Natural killer cell (primary cell): Measurements from ENCODE around the gene WDR11. TPM values are rescaled to one million over a fixed set of nuclear protein-coding genes. Genes with fewer than 3 reads are reported as not detected.

ENCODE experiments used
- ATAC-seq, 3 donors: fragments of 150-1000 bp in 2 of 3; fragments of 200-7000 bp in 1 of 3; cut with Tn5 transposase; 1 replicate in 1 of 3; 2 replicates in 2 of 3; pipeline ENCODE4 v1.10.0; 2021; ENCODE audit warnings: mild to moderate bottlenecking in 2 of 3, moderate library complexity in 2 of 3
- DNase-seq, 2 donors: peaks; one replicate each; pipeline versions ENCODE4 v3.0.0 to v3.0.0-alpha.2; 2013 to 2021; ENCODE audit warnings: mixed read lengths in 1 of 2
- H3K27ac ChIP-seq: one replicate; pipeline ENCODE4 v1.5.1; 2013; ENCODE audit warnings: mild to moderate bottlenecking, low read length
- H3K27me3 ChIP-seq: one replicate; pipeline ENCODE4 v1.6.1; 2013; ENCODE audit warnings: low read length; ENCODE audit not compliant: control insufficient read depth, insufficient read depth
- H3K36me3 ChIP-seq: one replicate; pipeline ENCODE4 v1.6.1; 2013; ENCODE audit warnings: low read length; ENCODE audit not compliant: control insufficient read depth, insufficient read depth
- H3K4me1 ChIP-seq: one replicate; pipeline ENCODE4 v1.6.1; 2013; ENCODE audit warnings: low read length; ENCODE audit not compliant: control insufficient read depth, insufficient read depth
- H3K4me3 ChIP-seq: one replicate; pipeline ENCODE4 v1.5.1; 2013; ENCODE audit warnings: low read length
- H3K9me3 ChIP-seq: one replicate; pipeline ENCODE4 v1.6.1; 2013; ENCODE audit warnings: low read length; ENCODE audit not compliant: control insufficient read depth, insufficient read depth
- H3K27ac Mint-ChIP-seq, 2 donors: one replicate each; pipeline ENCODE4 v1.8.0; 2022; ENCODE audit warnings: mild to moderate bottlenecking in 2 of 2, mixed read lengths in 2 of 2, moderate library complexity in 1 of 2
- H3K27me3 Mint-ChIP-seq, 2 donors: one replicate each; pipeline ENCODE4 v1.8.0; 2022; ENCODE audit warnings: low read depth in 2 of 2, mixed read lengths in 2 of 2
- H3K36me3 Mint-ChIP-seq: one replicate; pipeline ENCODE4 v1.8.0; 2022; ENCODE audit warnings: mixed read lengths
- H3K4me1 Mint-ChIP-seq, 2 donors: one replicate each; pipeline ENCODE4 v1.8.0; 2022; ENCODE audit warnings: mixed read lengths in 2 of 2
- H3K4me3 Mint-ChIP-seq: one replicate; pipeline ENCODE4 v1.8.0; 2022; ENCODE audit warnings: mild to moderate bottlenecking, moderate library complexity, mixed read lengths
- H3K9me3 Mint-ChIP-seq, 2 donors: one replicate each; pipeline ENCODE4 v1.8.0; 2022; ENCODE audit warnings: mixed read lengths in 2 of 2
- WGBS: methylation state at CpG from one replicate; pipeline ENCODE4 v1.1.7; 2013; ENCODE audit warnings: missing lambda C conversion rate; ENCODE audit not compliant: insufficient coverage; 5-methylcytosine and 5-hydroxymethylcytosine counted together
- intact Hi-C: fragments of 100-400 bp; cut with micrococcal nuclease; formaldehyde crosslinking; loops from one replicate; pipeline ENCODE4 v1.14.2; 2022
- total RNA-seq, 4 donors: library from RNA; stranded (reverse); fragments of 120-200 nt in 1 of 4; gene quantifications; one replicate each; pipeline versions ENCODE4 v1.2.3 to v1.2.4, GENCODE V29; 2013 to 2022
- TF ChIP-seq, protein P1 (sequence below): fragments of 200-600 bp; IDR thresholded peaks from one replicate; pipeline ENCODE4 v1.8.0; 2022; ENCODE audit warnings: antibody characterized with exemption

The WDR11 gene
- total RNA-seq, 3 donors from 2014 or later (not counting 1 experiment from before 2014, with no cell fraction given): 70.8 to 88.3 (median 77.8) TPM

DNA sequence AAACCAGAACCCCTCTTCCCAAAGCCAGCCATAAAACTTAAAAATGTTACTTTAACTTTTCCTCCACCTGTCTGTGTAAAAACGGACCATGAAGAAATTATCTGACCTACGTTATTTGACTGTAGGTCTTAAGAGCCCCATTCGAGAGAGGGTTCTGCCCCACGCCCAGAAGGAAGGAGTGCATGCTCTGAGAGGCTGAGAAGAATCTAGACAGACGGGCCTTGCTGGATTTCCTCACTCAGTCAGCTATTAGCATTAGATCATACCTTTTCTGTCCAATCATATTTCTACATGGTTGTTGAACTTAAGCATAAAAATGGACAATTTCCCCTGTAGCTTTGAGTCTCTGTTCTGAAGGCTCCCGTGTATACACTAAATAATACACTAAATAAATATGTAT is 38.1 kb upstream of the WDR11 start:
- H3K27me3 Mint-ChIP-seq: peaks cover 22 to 46% of the 10 kb centered on the region in 2 donors

DNA sequence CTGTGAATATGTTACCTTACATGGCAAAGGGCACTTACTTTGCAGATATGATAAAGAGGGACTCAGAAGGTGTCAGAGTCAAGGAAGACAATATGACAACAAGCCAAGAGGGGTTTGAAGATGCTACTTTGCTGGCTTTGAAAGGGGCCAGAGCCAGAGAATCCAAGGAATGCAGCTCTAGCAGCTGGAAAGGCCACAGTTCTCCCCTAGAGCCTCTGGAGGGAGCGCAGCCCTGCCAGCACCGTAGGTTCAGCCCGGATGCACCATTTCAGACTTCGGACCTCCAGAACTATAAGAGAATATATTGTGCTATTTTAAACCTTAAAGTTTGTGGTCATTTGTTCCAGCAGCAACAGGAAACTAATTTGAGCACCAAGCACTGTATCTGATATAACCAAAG is 32.9 kb upstream of the WDR11 start:
- DNase-seq (no peak), ATAC-seq (no peak)
- Mint-ChIP-seq H3K27me3 (peaks cover 24 to 33% of the 10 kb centered on the region in 2 donors), H3K36me3 (no peaks in the 10 kb centered on the region), H3K4me3 (no peak overlapping the region), H3K4me1 (no peaks in the 10 kb centered on the region), H3K9me3 (no peaks in the 10 kb centered on the region), H3K27ac (no peak overlapping the region)
- no peaks in the 10 kb centered on the region for H3K4me1 ChIP-seq
- H3K27ac ChIP-seq: no peak overlapping the region
- 97% methylated on average over 4 of the region's 4 CpGs for WGBS
- TF ChIP-seq, protein P1, sequence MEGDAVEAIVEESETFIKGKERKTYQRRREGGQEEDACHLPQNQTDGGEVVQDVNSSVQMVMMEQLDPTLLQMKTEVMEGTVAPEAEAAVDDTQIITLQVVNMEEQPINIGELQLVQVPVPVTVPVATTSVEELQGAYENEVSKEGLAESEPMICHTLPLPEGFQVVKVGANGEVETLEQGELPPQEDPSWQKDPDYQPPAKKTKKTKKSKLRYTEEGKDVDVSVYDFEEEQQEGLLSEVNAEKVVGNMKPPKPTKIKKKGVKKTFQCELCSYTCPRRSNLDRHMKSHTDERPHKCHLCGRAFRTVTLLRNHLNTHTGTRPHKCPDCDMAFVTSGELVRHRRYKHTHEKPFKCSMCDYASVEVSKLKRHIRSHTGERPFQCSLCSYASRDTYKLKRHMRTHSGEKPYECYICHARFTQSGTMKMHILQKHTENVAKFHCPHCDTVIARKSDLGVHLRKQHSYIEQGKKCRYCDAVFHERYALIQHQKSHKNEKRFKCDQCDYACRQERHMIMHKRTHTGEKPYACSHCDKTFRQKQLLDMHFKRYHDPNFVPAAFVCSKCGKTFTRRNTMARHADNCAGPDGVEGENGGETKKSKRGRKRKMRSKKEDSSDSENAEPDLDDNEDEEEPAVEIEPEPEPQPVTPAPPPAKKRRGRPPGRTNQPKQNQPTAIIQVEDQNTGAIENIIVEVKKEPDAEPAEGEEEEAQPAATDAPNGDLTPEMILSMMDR: no peak
- no peaks in the 10 kb centered on the region for H3K9me3 ChIP-seq
- H3K36me3 ChIP-seq: no peaks in the 10 kb centered on the region
- H3K4me3 ChIP-seq: no peak overlapping the region
- no peaks in the 10 kb centered on the region for H3K27me3 ChIP-seq
- intact Hi-C loops: no loop called here

More for the DNA sequence above, 38.1 kb upstream of the WDR11 start:
- TF ChIP-seq, protein P1: no peak
- H3K9me3 Mint-ChIP-seq: no peaks in the 10 kb centered on the region
- no peak overlapping the region for H3K4me3 ChIP-seq
- no peaks in the 10 kb centered on the region for H3K27me3 ChIP-seq
- H3K27ac ChIP-seq: no peak overlapping the region
- H3K4me1 Mint-ChIP-seq: no peaks in the 10 kb centered on the region
- DNase-seq (no peak), ATAC-seq (no peak)
- no peaks in the 10 kb centered on the region for H3K36me3 Mint-ChIP-seq
- WGBS: 90% methylated on average over 4 of the region's 6 CpGs
- intact Hi-C loops: no loop called here
- no peaks in the 10 kb centered on the region for H3K4me1 ChIP-seq
- H3K4me3 Mint-ChIP-seq: no peak overlapping the region
- H3K36me3 ChIP-seq: no peaks in the 10 kb centered on the region
- no peak overlapping the region for H3K27ac Mint-ChIP-seq
- H3K9me3 ChIP-seq: no peaks in the 10 kb centered on the region

DNA sequence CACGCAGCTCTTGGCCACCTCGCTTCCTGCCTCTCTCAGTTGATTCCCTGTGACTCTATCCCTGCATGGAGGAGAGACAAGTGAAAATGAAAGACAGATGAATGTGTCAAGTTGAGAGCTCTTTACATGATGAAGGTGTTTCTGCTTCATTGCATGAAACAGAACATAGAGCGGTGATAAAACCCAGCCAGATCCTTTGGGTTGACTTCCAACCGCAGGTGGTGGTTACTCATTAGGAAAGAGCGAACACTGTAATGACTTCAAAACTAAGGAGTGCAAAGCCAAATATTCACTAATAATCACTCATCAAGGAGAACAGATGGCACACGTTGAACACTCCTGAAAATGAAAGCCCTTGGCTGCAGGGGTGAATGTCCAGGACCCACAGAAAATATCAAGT is 31.8 kb upstream of the WDR11 start:
- H3K27me3 ChIP-seq: no peaks in the 10 kb centered on the region
- intact Hi-C loops: no loop called here
- 92% methylated on average over 6 of the region's 6 CpGs for WGBS
- Mint-ChIP-seq H3K27ac (no peak overlapping the region), H3K9me3 (no peaks in the 10 kb centered on the region), H3K36me3 (no peaks in the 10 kb centered on the region), H3K4me1 (no peaks in the 10 kb centered on the region), H3K27me3 (peaks cover 22% of the 10 kb centered on the region in 2 donors), H3K4me3 (no peak overlapping the region)
- no peak overlapping the region for H3K4me3 ChIP-seq
- no peaks in the 10 kb centered on the region for H3K4me1 ChIP-seq
- no peak for DNase-seq
- TF ChIP-seq, protein P1: no peak
- no peaks in the 10 kb centered on the region for H3K36me3 ChIP-seq
- no peak overlapping the region for H3K27ac ChIP-seq
- no peaks in the 10 kb centered on the region for H3K9me3 ChIP-seq
- ATAC-seq: no peak

DNA sequence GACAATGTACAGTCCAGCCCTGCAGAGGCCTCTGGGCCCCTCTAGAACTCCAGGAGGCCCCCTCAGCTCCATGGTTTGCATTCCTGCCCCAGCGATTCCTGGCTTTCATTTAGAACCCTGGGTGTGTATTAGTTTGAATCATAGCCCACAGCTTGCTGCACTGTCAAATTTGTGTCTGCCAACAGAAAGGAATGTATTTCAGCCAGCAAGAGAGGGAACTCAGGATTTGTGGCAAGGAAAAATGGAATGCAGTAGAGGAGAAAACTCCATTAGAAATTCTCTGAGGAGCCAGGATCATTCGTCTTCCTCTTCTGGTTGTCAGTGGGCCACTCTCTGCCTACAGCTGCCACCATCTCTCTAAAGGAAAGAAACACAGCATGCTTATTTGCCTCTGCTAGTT is 27.9 kb upstream of the WDR11 start:
- TF ChIP-seq, protein P1: no peak
- H3K27me3 ChIP-seq: no peaks in the 10 kb centered on the region
- H3K9me3 ChIP-seq: no peaks in the 10 kb centered on the region
- Mint-ChIP-seq H3K27me3 (peaks cover 5 to 7% of the 10 kb centered on the region in 2 donors), H3K4me3 (no peak overlapping the region), H3K36me3 (no peaks in the 10 kb centered on the region), H3K9me3 (no peaks in the 10 kb centered on the region), H3K4me1 (peaks cover 0 to 5% of the 10 kb centered on the region in 2 donors), H3K27ac (no peak overlapping the region)
- H3K27ac ChIP-seq: no peak overlapping the region
- intact Hi-C loops: no loop called here
- H3K4me3 ChIP-seq: no peak overlapping the region
- no peaks in the 10 kb centered on the region for H3K36me3 ChIP-seq
- 97% methylated on average over 2 of the region's 2 CpGs for WGBS
- ATAC-seq (no peak), DNase-seq (no peak)
- H3K4me1 ChIP-seq: no peaks in the 10 kb centered on the region
